GM23338 (cell line): Measurements from ENCODE around the gene DMD. TPM values are rescaled to one million over a fixed set of nuclear protein-coding genes. Genes with fewer than 3 reads are reported as not detected.

Experiments
- ATAC-seq: fragments of 200-7000 bp; cut with Tn5 transposase; 3 replicates; pipeline ENCODE4 v1.9.1; 2020
- DNase-seq: peaks from one replicate; pipeline ENCODE4 v3.0.0-alpha.2; 2015; ENCODE audit warnings: low spot score
- H2AFZ ChIP-seq: fragments of 200-600 bp; sonication (generic); 2 replicates; pipeline ENCODE4 v1.8.0; 2016; ENCODE audit warnings: antibody characterized with exemption, mild to moderate bottlenecking, moderate library complexity
- H3F3A ChIP-seq: fragments of 200-600 bp; sonication (generic); replicated peaks from 2 replicates; pipeline ENCODE4 v1.8.0; 2017; ENCODE audit warnings: antibody characterized with exemption, mixed run types, low read depth
- H3K27ac ChIP-seq: fragments of 200-600 bp; sonication (generic); 2 replicates; pipeline ENCODE4 v1.6.1; 2016; ENCODE audit warnings: low read depth
- H3K27me3 ChIP-seq: fragments of 200-600 bp; sonication (generic); 2 replicates; pipeline ENCODE4 v1.8.0; 2016; ENCODE audit warnings: mild to moderate bottlenecking, mixed run types, moderate library complexity; ENCODE audit not compliant: insufficient read depth
- H3K36me3 ChIP-seq: fragments of 200-600 bp; sonication (generic); 2 replicates; pipeline ENCODE4 v1.8.0; 2016; ENCODE audit warnings: mild to moderate bottlenecking; ENCODE audit not compliant: insufficient read depth
- H3K4me1 ChIP-seq: fragments of 200-600 bp; sonication (generic); 2 replicates; pipeline ENCODE4 v1.8.0; 2016; ENCODE audit warnings: mild to moderate bottlenecking, moderate library complexity; ENCODE audit not compliant: insufficient read depth
- H3K4me2 ChIP-seq: fragments of 200-600 bp; sonication (generic); 2 replicates; pipeline ENCODE4 v1.7.1; 2017; ENCODE audit warnings: mixed run types
- H3K4me3 ChIP-seq: fragments of 200-600 bp; sonication (generic); 2 replicates; pipeline ENCODE4 v1.6.1; 2016; ENCODE audit warnings: mixed run types
- H3K79me2 ChIP-seq: fragments of 200-600 bp; sonication (generic); replicated peaks from 2 replicates; pipeline ENCODE4 v1.8.0; 2017; ENCODE audit warnings: mild to moderate bottlenecking; ENCODE audit not compliant: insufficient read depth
- H3K9me2 ChIP-seq: fragments of 200-600 bp; sonication (generic); 2 replicates; pipeline ENCODE4 v1.8.0; 2017; ENCODE audit not compliant: insufficient read depth
- H4K20me1 ChIP-seq: fragments of 200-600 bp; sonication (generic); replicated peaks from 2 replicates; pipeline ENCODE4 v1.8.0; 2017; ENCODE audit warnings: mild to moderate bottlenecking; ENCODE audit not compliant: insufficient read depth
- H3K27ac Mint-ChIP-seq: 2 replicates; pipeline ENCODE4 v1.8.0; 2020; ENCODE audit warnings: inconsistent platforms, mild to moderate bottlenecking, moderate library complexity, mixed read lengths
- H3K27me3 Mint-ChIP-seq: 3 replicates; pipeline ENCODE4 v1.8.0; 2022; ENCODE audit warnings: low read depth, mild to moderate bottlenecking, moderate library complexity, mixed read lengths, inconsistent platforms; ENCODE audit not compliant: insufficient read depth, poor library complexity
- H3K36me3 Mint-ChIP-seq: 3 replicates; pipeline ENCODE4 v1.8.0; 2021; ENCODE audit warnings: low read depth, mild to moderate bottlenecking, inconsistent platforms, moderate library complexity, mixed read lengths
- H3K4me1 Mint-ChIP-seq: 3 replicates; pipeline ENCODE4 v1.8.0; 2020; ENCODE audit warnings: mild to moderate bottlenecking, inconsistent platforms, mixed read lengths
- H3K4me3 Mint-ChIP-seq: 3 replicates; pipeline ENCODE4 v1.8.0; 2021; ENCODE audit warnings: moderate library complexity, mild to moderate bottlenecking, inconsistent platforms, mixed read lengths
- H3K9me3 Mint-ChIP-seq: 3 replicates; pipeline ENCODE4 v1.8.0; 2020; ENCODE audit warnings: moderate library complexity, mild to moderate bottlenecking, inconsistent platforms, mixed read lengths
- CREB1 ChIP-seq: fragments of 250-450 bp; sonication (Bioruptor Pico); IDR thresholded peaks from 2 replicates; pipeline ENCODE4 v1.5.0; 2020; ENCODE audit warnings: low read depth, mild to moderate bottlenecking, moderate library complexity
- EZH2 ChIP-seq: fragments of 200-600 bp; sonication (generic); IDR thresholded peaks from one replicate; pipeline ENCODE4 v1.8.0; 2017; ENCODE audit warnings: antibody characterized with exemption, mild to moderate bottlenecking, low read depth; ENCODE audit not compliant: unreplicated experiment
- EZH2phosphoT487 ChIP-seq: fragments of 200-600 bp; sonication (generic); IDR thresholded peaks from one replicate; pipeline ENCODE4 v1.8.1; 2018; ENCODE audit warnings: antibody characterized with exemption; ENCODE audit not compliant: unreplicated experiment
- JUNB ChIP-seq: IDR thresholded peaks from one replicate; pipeline ENCODE4 v1.6.1; 2016; ENCODE audit warnings: antibody characterized with exemption; ENCODE audit not compliant: unreplicated experiment
- NANOG ChIP-seq: IDR thresholded peaks from 2 replicates; pipeline ENCODE4 v1.6.1; 2016; ENCODE audit warnings: antibody characterized with exemption, borderline replicate concordance
- POLR2AphosphoS5 ChIP-seq: IDR thresholded peaks from 2 replicates; pipeline ENCODE4 v1.6.1; 2016; ENCODE audit warnings: antibody characterized with exemption, low read depth
- REST ChIP-seq: IDR thresholded peaks from one replicate; pipeline ENCODE4 v1.6.1; 2018; ENCODE audit warnings: antibody characterized with exemption; ENCODE audit not compliant: unreplicated experiment
- STAT1 ChIP-seq: IDR thresholded peaks from one replicate; pipeline ENCODE4 v1.6.1; 2016; ENCODE audit warnings: antibody characterized with exemption; ENCODE audit not compliant: unreplicated experiment
- ZNF331 ChIP-seq: fragments of 250-450 bp; sonication (Bioruptor Pico); IDR thresholded peaks from 2 replicates; pipeline ENCODE4 v1.5.0; 2020; ENCODE audit warnings: low read depth, mild to moderate bottlenecking, moderate library complexity
- polyA plus RNA-seq: library from polyadenylated mRNA; unstranded; fragments of >200 nt; fragmentation: Nextera tagmentation; extraction: Ambion mirVana; gene quantifications from 2 replicates; pipeline ENCODE4 v1.2.1, GENCODE V29; 2016
- total RNA-seq: library from RNA; depleted of rRNA; stranded (reverse); fragments of >200 nt; shearing (Covaris generic); gene quantifications from 2 replicates; pipeline ENCODE4 v1.2.3, GENCODE V29; 2014
- TF ChIP-seq, protein P1 (sequence below): fragments of 250-450 bp; sonication (Bioruptor Pico); IDR thresholded peaks from 2 replicates; pipeline ENCODE4 v1.5.0; 2020; ENCODE audit warnings: mild to moderate bottlenecking, moderate library complexity

Gene DMD
- total and polyA plus RNA-seq, 2 experiments from 2014 or later: 4.5 to 7.6 TPM

- Histone ChIP-seq H3K36me3 (no peaks in the 10 kb centered on the region), H3K79me2 (no peaks in the 10 kb centered on the region), H3K4me1 (peaks cover 14% of the 10 kb centered on the region), H2AFZ (no peak overlapping the region), H3K9me2 (no peaks in the 10 kb centered on the region), H3K27ac (peak overlapping the region; percentile 69; the same call in 1 of the 2 replicates), H3K4me3 (no peak overlapping the region), H3K4me2 (no peak overlapping the region), H3F3A (no peaks in the 10 kb centered on the region), H3K27me3 (no peaks in the 10 kb centered on the region), H4K20me1 (no peaks in the 10 kb centered on the region)
- H3K4me3 Mint-ChIP-seq: no peak overlapping the region
- TF ChIP-seq CREB1 (CRISPR knock-in tag) (no peak), EZH2 (no peak), POLR2AphosphoS5 (no peak), REST (no peak), NANOG (no peak), STAT1 (no peak), ZNF331 (CRISPR knock-in tag) (no peak), JUNB (no peak), EZH2phosphoT487 (no peak)
- TF ChIP-seq, protein P1, sequence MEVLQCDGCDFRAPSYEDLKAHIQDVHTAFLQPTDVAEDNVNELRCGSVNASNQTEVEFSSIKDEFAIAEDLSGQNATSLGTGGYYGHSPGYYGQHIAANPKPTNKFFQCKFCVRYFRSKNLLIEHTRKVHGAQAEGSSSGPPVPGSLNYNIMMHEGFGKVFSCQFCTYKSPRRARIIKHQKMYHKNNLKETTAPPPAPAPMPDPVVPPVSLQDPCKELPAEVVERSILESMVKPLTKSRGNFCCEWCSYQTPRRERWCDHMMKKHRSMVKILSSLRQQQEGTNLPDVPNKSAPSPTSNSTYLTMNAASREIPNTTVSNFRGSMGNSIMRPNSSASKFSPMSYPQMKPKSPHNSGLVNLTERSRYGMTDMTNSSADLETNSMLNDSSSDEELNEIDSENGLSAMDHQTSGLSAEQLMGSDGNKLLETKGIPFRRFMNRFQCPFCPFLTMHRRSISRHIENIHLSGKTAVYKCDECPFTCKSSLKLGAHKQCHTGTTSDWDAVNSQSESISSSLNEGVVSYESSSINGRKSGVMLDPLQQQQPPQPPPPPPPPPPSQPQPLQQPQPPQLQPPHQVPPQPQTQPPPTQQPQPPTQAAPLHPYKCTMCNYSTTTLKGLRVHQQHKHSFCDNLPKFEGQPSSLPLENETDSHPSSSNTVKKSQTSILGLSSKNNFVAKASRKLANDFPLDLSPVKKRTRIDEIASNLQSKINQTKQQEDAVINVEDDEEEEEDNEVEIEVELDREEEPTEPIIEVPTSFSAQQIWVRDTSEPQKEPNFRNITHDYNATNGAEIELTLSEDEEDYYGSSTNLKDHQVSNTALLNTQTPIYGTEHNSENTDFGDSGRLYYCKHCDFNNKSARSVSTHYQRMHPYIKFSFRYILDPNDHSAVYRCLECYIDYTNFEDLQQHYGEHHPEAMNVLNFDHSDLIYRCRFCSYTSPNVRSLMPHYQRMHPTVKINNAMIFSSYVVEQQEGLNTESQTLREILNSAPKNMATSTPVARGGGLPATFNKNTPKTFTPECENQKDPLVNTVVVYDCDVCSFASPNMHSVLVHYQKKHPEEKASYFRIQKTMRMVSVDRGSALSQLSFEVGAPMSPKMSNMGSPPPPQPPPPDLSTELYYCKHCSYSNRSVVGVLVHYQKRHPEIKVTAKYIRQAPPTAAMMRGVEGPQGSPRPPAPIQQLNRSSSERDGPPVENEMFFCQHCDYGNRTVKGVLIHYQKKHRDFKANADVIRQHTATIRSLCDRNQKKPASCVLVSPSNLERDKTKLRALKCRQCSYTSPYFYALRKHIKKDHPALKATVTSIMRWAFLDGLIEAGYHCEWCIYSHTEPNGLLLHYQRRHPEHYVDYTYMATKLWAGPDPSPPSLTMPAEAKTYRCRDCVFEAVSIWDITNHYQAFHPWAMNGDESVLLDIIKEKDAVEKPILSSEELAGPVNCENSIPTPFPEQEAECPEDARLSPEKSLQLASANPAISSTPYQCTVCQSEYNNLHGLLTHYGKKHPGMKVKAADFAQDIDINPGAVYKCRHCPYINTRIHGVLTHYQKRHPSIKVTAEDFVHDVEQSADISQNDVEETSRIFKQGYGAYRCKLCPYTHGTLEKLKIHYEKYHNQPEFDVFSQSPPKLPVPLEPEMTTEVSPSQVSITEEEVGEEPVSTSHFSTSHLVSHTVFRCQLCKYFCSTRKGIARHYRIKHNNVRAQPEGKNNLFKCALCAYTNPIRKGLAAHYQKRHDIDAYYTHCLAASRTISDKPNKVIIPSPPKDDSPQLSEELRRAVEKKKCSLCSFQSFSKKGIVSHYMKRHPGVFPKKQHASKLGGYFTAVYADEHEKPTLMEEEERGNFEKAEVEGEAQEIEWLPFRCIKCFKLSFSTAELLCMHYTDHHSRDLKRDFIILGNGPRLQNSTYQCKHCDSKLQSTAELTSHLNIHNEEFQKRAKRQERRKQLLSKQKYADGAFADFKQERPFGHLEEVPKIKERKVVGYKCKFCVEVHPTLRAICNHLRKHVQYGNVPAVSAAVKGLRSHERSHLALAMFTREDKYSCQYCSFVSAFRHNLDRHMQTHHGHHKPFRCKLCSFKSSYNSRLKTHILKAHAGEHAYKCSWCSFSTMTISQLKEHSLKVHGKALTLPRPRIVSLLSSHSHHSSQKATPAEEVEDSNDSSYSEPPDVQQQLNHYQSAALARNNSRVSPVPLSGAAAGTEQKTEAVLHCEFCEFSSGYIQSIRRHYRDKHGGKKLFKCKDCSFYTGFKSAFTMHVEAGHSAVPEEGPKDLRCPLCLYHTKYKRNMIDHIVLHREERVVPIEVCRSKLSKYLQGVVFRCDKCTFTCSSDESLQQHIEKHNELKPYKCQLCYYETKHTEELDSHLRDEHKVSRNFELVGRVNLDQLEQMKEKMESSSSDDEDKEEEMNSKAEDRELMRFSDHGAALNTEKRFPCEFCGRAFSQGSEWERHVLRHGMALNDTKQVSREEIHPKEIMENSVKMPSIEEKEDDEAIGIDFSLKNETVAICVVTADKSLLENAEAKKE (CRISPR knock-in tag): no peak
- DNase-seq (no peak), ATAC-seq (no peak)
- peaks cover 13% of the 10 kb centered on the region; the same call in 2 of the 3 replicates for H3K4me1 Mint-ChIP-seq
- H3K36me3 Mint-ChIP-seq: peaks cover 4% of the 10 kb centered on the region; the same call in 2 of the 3 replicates
- H3K27ac Mint-ChIP-seq: no peak overlapping the region
- no peaks in the 10 kb centered on the region for H3K27me3 Mint-ChIP-seq
- H3K9me3 Mint-ChIP-seq: no peaks in the 10 kb centered on the region
These were observed 2010.9 kb downstream of the DMD start for GRCh38 chrX:31200430-31200829.
